ENCODE results near the gene LRRC41.
"Not testable (repeated sequence)": the region's sequence is repeated elsewhere in the genome, so short reads cannot be mapped to it uniquely, and the experiment has no call there.

The LRRC41 gene

DNA sequence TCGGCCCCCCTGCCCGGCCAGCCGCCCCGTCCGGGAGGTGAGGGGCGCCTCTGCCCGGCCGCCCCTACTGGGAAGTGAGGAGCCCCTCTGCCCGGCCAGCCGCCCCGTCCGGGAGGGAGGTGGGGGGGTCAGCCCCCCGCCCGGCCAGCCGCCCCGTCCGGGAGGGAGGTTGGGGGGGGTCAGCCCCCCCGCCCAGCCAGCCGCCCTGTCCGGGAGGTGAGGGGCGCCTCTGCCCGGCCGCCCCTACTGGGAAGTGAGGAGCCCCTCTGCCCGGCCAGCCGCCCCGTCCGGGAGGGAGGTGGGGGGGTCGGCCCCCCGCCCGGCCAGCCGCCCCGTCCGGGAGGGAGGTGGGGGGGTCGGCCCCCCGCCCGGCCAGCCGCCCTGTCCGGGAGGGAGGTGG lies 61.7 kb downstream of the LRRC41 start:
- not testable (repeated sequence) for H3K36me3 ChIP-seq (ENCODE audit: control insufficient read depth, insufficient read depth, low read length); H3K4me3 ChIP-seq (ENCODE audit: extremely low read depth, insufficient read depth, low read length, poor library complexity, severe bottlenecking); H3K4me1 ChIP-seq (ENCODE audit: control insufficient read depth, insufficient read depth, low read length, poor library complexity, severe bottlenecking); H3K27ac ChIP-seq (ENCODE audit: low read depth, low read length, severe bottlenecking)
- whole genome bisulfite sequencing, 2 experiments (ENCODE audit: insufficient coverage in 2 of 2): 100% methylated on average over 2 of the region's 38 CpGs; no CpG with 5 or more reads in 1 of the 2 experiments
- H3K9me3 ChIP-seq (ENCODE audit: control insufficient read depth, low read length): peaks cover 12% of the 10 kb centered on the region

DNA sequence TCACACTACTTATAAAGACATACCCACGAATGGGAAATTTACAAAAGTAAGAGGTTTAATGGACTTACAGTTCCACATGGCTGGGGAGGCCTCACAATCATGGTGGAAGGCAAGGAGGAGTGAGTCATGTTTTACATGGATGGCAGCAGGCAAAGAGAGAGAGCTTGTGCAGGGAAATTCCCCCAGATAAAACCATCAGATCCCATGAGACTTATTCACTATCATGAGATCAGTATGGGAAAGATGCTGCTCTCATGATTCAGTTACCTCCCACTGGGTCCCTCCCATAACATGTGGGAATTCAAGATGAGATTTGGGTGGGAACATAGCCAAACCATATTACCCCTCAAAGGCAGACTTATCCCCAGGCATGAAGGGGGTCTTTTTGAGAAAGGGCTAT lies 64.6 kb downstream of the LRRC41 start:
- 40% methylated on average over 1 of the region's 1 CpG; no CpG with 5 or more reads in 1 of the 2 experiments for WGBS, 2 experiments (ENCODE audit: insufficient coverage in 2 of 2)
- H3K9me3 ChIP-seq (ENCODE audit: control insufficient read depth, low read length): peaks cover 13% of the 10 kb centered on the region
- not testable (repeated sequence) for H3K4me1 ChIP-seq (ENCODE audit: control insufficient read depth, insufficient read depth, low read length, poor library complexity, severe bottlenecking); H3K4me3 ChIP-seq (ENCODE audit: extremely low read depth, insufficient read depth, low read length, poor library complexity, severe bottlenecking); H3K36me3 ChIP-seq (ENCODE audit: control insufficient read depth, insufficient read depth, low read length); H3K27ac ChIP-seq (ENCODE audit: low read depth, low read length, severe bottlenecking)

DNA sequence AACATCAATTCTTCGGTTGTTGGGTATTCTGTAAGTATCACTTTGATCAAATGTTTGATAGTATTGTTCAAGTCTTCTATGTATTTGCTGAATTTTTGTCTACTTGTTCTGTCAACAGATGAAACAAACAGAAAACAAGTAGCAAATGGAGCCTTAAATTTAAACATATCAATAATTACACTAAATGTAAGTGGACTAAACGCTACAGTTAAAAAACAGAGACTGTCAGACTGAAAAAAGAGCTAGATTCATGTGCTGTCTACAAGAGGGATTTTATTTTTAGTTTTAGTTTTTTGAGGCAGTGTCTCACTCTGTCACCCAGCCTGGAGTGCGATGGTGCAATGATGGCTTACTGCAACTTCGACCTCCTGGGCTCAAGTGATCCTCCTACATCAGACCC lies 66.5 kb downstream of the LRRC41 start:
- no peak overlapping the region for H3K27ac ChIP-seq (ENCODE audit: low read depth, low read length, severe bottlenecking)
- H3K4me1 ChIP-seq (ENCODE audit: control insufficient read depth, insufficient read depth, low read length, poor library complexity, severe bottlenecking): no peaks in the 10 kb centered on the region
- H3K9me3 ChIP-seq (ENCODE audit: control insufficient read depth, low read length): peaks cover 13% of the 10 kb centered on the region
- no peak overlapping the region for H3K4me3 ChIP-seq (ENCODE audit: extremely low read depth, insufficient read depth, low read length, poor library complexity, severe bottlenecking)
- 88 to 93% methylated on average over 3 of the region's 4 CpGs for WGBS, 2 experiments (ENCODE audit: insufficient coverage in 2 of 2)
- H3K36me3 ChIP-seq (ENCODE audit: control insufficient read depth, insufficient read depth, low read length): no peaks in the 10 kb centered on the region

DNA sequence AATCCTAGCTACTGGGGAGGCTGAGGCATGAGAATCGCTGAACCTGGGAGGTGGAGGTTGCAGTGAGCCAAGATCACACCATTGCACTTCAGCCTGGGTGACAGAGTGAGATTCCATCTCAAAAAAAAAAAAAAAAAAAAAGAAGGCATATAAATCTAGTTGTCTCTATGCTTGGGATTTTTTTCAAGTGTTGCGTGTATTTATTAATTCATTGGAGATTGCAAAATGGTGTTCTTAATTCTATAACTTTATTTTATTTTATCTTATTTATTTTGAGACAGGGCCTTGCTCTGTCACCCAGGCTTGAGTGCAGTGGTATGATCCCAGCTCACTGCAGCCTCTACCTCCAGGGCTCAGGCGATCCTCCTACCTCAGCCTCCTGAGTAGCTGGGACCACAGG lies 72.2 kb downstream of the LRRC41 start:
- H3K27ac ChIP-seq (ENCODE audit: low read depth, low read length, severe bottlenecking); H3K4me3 ChIP-seq (ENCODE audit: extremely low read depth, insufficient read depth, low read length, poor library complexity, severe bottlenecking); H3K36me3 ChIP-seq (ENCODE audit: control insufficient read depth, insufficient read depth, low read length); H3K9me3 ChIP-seq (ENCODE audit: control insufficient read depth, low read length); H3K4me1 ChIP-seq (ENCODE audit: control insufficient read depth, insufficient read depth, low read length, poor library complexity, severe bottlenecking): not testable (repeated sequence)
- WGBS, 2 experiments (ENCODE audit: insufficient coverage in 2 of 2): 100% methylated on average over 1 of the region's 3 CpGs
